Mammary epithelial cell (primary cell): ENCODE results near the gene FBXL7.

Experiments
- CTCF ChIP-seq, 2 donors: IDR thresholded peaks in 1 of 2; conservative IDR thresholded peaks in 1 of 2; 2 replicates each; pipeline ENCODE4 v1.5.1; 2011 to 2012; ENCODE audit warnings: inconsistent platforms in 2 of 2, low read length in 2 of 2, mild to moderate bottlenecking in 2 of 2, control low read depth in 1 of 2, low read depth in 1 of 2; ENCODE audit not compliant: insufficient read depth in 1 of 2; ENCODE audit errors: extremely low read depth in 1 of 2
- EZH2 ChIP-seq: IDR thresholded peaks from 2 replicates; pipeline ENCODE4 v1.6.1; 2012; ENCODE audit warnings: low read length, inconsistent platforms, borderline replicate concordance

- no peak for TF ChIP-seq CTCF (conservative IDR thresholded peaks at IDR 0.05 in 1 of 2, IDR thresholded peaks at IDR 0.05 in 1 of 2; ENCODE audit: extremely low read depth in 1 of 2, insufficient read depth in 1 of 2, low read depth in 1 of 2, low read length in 2 of 2)
- no peak for TF ChIP-seq EZH2
These were observed 364.7 kb downstream of the FBXL7 start for GRCh38 chr5:15864536-15865215.
